Activated CD4-positive, alpha-beta T cell treated with anti-CD3 and anti-CD28 coated beads, Interleukin-10, Interleukin-2, amounts not matched to agents 100 ng/mL and 50 ng/mL, durations not matched to agents 16 hours and 8 hours (primary cell): Measurements from ENCODE around the gene HBG1.
A peak's percentile ranks its signal among the peaks of the same experiment; 100 is the strongest.
"Not testable (repeated sequence)": the region's sequence is repeated elsewhere in the genome, so short reads cannot be mapped to it uniquely, and the experiment has no call there.

Experiments used
- DNase-seq: peaks from one replicate; pipeline ENCODE4 v3.0.0-alpha.2; 2020

The HBG1 gene

DNA sequence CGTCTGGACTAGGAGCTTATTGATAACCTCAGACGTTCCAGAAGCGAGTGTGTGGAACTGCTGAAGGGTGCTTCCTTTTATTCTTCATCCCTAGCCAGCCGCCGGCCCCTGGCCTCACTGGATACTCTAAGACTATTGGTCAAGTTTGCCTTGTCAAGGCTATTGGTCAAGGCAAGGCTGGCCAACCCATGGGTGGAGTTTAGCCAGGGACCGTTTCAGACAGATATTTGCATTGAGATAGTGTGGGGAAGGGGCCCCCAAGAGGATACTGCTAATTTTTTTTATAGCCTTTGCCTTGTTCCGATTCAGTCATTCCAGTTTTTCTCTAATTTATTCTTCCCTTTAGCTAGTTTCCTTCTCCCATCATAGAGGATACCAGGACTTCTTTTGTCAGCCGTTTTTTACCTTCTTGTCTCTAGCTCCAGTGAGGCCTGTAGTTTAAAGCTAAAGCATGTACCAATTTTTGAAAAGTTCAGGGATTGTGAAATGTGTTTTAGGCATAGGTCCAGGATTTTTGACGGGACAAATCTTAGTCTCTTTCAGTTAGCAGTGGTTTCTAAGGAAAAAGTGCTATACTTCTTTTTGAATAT lies at the start of gene HBG1:
TSS of gene HBG1 (minus strand) at position 51 of the 590 bp plus-strand sequence. CDS start 53 bp downstream, outside the sequence.
- not testable (repeated sequence) for DNase-seq

- DNase-seq: no peak
Measured at GRCh38 chr11:5298451-5298850, 48.8 kb upstream of the HBG1 start.

- no peak for DNase-seq
Measured at GRCh38 chr11:5297721-5298323, 48.2 kb upstream of the HBG1 start.

- not testable (repeated sequence) for DNase-seq
Measured at GRCh38 chr11:5294342-5294995, 44.8 kb upstream of the HBG1 start.

DNA sequence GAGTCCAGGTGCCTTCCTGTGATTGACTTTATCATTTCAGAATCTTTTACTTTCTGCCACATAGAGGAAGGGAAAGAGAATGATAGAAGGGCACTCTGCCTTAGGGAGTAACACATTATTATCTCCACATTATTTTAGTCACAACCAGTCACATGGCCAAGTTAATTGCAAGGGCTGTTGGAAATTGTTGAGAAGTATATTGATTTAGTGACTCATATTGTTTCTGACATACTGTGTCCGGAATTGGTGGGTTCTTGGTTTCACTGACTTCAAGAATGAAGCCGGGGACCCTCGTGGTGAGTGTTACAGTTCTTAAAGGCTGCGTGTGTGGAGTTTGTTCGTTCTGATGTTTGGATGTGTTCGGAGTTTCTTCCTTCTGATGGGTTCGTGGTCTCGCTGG lies 43.4 kb upstream of the HBG1 start:
- DNase-seq: no peak

- peak; percentile 43 for DNase-seq
Measured at GRCh38 chr11:5291207-5291838, 41.7 kb upstream of the HBG1 start.

DNA sequence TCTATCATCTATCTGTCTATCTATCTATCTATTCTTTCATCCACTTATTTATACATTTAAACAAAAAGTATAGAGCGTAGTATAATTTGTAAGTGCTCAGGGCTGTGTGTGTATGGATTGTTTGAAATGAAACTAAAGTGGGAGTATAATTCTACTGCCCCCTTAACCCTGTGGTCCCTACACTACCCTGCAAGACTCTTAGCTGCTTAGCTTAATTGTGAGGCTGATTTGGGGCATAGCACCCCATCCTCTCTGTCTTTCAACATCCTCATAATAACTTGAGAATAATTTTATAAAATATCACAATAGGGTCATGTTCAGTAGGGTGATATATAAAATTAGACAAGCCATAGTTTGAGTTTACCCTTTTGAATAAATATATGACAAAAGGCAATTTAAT lies 40.4 kb upstream of the HBG1 start:
- no peak for DNase-seq

GRCh38 chr11:5289696-5290095 lies 40.0 kb upstream of the HBG1 start:
- DNase-seq: no peak

DNA sequence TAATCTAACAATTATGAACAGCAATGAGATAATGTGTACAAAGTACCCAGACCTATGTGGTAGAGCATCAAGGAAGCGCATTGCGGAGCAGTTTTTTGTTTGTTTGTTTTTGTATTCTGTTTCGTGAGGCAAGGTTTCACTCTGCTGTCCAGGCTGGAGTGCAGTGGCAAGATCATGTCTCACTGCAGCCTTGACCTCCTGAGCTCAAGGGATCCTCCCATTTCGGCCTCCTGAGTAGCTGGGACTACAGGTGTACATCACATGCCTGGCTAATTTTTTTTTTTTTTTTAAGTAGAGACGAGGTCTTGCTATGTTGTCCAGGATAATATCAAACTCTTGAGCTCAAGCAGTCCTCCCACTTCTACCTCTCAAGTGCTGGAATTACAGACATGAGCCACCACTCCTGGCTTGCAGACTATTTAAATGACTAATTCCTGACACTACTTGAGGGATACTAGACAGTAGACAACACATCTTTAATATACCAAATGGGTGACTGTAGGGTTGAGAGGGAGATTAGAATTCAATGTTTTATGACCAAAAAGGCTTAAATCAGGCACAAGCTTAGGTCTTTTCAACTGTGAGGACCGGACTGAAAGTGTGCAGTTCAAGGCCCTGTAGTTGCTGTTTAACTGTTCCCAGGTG lies 39.4 kb upstream of the HBG1 start:
- DNase-seq: no peak

DNA sequence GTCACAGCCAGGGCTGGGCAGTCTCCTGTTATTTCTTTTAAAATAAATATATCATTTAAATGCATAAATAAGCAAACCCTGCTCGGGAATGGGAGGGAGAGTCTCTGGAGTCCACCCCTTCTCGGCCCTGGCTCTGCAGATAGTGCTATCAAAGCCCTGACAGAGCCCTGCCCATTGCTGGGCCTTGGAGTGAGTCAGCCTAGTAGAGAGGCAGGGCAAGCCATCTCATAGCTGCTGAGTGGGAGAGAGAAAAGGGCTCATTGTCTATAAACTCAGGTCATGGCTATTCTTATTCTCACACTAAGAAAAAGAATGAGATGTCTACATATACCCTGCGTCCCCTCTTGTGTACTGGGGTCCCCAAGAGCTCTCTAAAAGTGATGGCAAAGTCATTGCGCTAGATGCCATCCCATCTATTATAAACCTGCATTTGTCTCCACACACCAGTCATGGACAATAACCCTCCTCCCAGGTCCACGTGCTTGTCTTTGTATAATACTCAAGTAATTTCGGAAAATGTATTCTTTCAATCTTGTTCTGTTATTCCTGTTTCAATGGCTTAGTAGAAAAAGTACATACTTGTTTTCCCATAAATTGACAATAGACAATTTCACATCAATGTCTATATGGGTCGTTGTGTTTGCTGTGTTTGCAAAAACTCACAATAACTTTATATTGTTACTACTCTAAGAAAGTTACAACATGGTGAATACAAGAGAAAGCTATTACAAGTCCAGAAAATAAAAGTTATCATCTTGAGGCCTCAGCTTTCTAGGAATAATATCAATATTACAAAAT lies 38.6 kb upstream of the HBG1 start:
- no peak for DNase-seq

DNA sequence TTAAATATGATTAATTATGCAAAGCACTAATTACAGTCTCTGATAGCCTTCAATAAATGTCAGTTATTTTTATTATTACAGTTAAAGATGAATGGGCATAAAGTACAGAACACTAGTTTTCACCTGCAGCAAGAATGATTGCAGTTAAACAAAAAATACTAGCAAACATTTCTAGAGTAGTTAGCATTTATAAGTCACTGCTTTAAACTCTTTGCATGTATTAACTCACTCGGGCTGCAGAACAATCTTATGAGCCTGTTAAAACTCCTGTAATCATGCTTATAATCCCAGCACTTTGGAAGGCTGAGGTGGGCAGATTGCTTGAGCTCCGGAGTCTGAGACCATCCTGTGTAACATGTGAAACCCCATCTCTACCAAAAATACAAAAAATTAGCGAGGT lies 37.2 kb upstream of the HBG1 start:
- no peak for DNase-seq

DNA sequence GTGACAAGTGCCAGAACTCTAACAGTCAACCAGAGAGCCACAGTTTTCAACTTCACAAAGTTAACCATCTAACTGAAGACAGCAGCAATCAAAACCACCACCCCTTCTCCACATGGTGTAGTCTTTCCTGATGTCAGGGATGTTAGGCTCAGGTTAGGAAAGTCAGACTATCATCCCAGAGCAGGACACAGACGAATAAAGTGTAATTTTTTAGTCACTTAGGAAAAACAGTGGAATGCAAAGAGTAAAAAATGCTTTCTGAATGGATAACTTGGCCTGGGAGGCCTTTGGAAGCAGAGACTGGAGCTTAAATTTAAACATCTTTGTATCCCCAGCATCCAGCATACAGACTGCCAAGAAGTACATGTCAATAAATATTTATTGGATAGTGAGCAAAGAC lies 36.7 kb upstream of the HBG1 start:
- DNase-seq: no peak

DNA sequence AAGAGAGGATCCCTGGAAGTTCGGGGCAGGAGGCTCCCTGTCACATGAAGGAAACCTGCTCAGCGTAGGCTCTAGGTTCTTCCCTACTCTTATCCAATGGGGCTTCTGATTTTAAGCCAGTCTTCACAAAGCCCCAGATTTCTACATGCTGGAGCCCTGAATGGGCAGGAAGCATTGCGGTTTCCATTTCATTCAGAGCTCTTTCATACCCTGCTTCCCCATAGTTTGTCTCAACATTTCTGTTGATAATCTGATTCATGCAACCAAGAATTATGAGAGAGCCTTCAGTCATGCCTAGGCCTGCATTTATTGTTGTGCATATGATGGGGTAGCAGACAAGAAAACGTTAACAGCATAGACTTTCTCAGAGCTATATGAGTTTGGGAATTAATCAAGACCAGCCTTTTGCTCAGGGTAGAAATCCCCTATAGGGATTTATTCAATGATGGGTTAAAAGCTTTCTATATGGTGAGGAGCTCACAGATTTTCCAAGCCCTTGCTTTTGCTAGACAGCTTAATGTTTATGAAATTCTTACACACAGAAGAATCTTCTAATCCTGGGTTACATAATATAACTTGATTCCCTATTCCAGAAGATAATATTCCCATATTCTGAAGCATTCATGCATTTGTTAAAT lies 36.2 kb upstream of the HBG1 start:
- peak; percentile 1 for DNase-seq

DNA sequence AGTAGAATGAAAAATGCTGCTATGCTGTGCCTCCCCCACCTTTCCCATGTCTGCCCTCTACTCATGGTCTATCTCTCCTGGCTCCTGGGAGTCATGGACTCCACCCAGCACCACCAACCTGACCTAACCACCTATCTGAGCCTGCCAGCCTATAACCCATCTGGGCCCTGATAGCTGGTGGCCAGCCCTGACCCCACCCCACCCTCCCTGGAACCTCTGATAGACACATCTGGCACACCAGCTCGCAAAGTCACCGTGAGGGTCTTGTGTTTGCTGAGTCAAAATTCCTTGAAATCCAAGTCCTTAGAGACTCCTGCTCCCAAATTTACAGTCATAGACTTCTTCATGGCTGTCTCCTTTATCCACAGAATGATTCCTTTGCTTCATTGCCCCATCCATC lies 35.0 kb upstream of the HBG1 start:
- no peak for DNase-seq

DNA sequence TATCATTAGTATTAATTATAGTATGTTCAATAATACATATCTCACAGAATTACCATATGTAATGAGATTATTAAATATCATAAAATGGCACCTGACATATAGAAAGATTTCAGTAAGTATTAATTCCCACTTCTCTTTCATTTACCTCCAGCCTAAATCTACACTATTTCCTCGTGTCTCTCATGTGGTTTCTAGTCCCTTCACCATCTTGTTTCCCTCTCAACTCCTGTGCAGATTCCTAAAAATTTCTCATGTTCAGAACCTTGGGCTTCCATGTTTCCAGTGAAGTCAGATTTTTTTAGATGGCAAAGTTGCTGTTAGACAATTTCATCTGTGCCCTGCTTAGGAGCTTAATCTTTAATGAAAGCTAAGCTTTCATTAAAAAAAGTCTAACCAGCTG lies 34.2 kb upstream of the HBG1 start:
- DNase-seq: no peak

GRCh38 chr11:5283086-5283485 lies 33.4 kb upstream of the HBG1 start:
- DNase-seq: no peak

- no peak for DNase-seq
Measured at GRCh38 chr11:5282628-5283027, 33.0 kb upstream of the HBG1 start.

GRCh38 chr11:5281596-5281995 lies 31.9 kb upstream of the HBG1 start:
- peak; percentile 14 for DNase-seq

DNA sequence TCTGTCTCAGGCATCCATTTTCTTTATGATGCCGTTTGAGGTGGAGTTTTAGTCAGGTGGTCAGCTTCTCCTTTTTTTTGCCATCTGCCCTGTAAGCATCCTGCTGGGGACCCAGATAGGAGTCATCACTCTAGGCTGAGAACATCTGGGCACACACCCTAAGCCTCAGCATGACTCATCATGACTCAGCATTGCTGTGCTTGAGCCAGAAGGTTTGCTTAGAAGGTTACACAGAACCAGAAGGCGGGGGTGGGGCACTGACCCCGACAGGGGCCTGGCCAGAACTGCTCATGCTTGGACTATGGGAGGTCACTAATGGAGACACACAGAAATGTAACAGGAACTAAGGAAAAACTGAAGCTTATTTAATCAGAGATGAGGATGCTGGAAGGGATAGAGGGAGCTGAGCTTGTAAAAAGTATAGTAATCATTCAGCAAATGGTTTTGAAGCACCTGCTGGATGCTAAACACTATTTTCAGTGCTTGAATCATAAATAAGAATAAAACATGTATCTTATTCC lies 31.0 kb upstream of the HBG1 start:
- peak; percentile 82 for DNase-seq

DNA sequence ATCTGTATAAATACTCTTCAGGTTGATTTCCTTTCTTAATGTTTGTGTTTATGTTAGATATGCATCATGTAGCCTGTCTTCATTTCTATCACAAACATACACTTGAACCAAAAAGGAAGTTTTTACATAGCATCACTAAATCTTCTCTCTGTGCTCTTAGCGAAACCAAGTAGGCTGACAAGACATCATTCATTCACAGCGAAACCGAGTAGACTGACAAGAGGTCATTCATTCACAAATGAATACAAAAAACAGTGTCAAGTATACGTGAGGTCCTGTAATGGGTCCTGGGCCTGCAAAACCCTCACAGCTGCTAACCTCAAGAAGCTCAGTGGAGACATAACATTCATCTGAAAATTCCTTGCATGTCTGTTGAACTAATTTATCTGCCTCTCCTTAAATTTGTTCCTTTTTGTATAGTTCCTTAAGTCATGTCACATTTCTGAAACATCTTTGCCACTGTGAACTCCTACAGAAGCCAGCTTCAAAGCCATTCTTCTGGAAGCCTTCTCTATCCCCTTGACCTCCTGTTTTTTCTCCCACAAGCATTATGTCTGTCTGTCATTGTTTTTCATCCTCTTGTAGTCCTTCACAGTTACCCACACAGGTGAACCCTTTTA lies 29.9 kb upstream of the HBG1 start:
- no peak for DNase-seq

GRCh38 chr11:5277807-5278382 lies 28.2 kb upstream of the HBG1 start:
- DNase-seq: peak; percentile 12
